HCEC 1CT (cell line): ENCODE data around the gene OTOGL.

Experiments used
- DNase-seq: peaks from one replicate; pipeline ENCODE4 v3.0.0-alpha.2; 2017

OTOGL gene

GRCh38 chr12:80404629-80405028, 305.3 kb downstream of the OTOGL start:
- DNase-seq = no peak

- DNase-seq = no peak
Measured at GRCh38 chr12:80406253-80406652, 306.9 kb downstream of the OTOGL start.

GRCh38 chr12:80411787-80412186, 312.4 kb downstream of the OTOGL start:
- no peak for DNase-seq

- DNase-seq = peak; percentile 71
Measured at GRCh38 chr12:80412343-80412953, 313.1 kb downstream of the OTOGL start.

- DNase-seq = peak; percentile 15
Measured at GRCh38 chr12:80413462-80413861, 314.1 kb downstream of the OTOGL start.

GRCh38 chr12:80415466-80415865, 316.1 kb downstream of the OTOGL start:
- no peak for DNase-seq

- DNase-seq = no peak
Measured at GRCh38 chr12:80419644-80420043, 320.3 kb downstream of the OTOGL start.

- DNase-seq = no peak
Measured at GRCh38 chr12:80420075-80420474, 320.7 kb downstream of the OTOGL start.

GRCh38 chr12:80422550-80422949, 323.2 kb downstream of the OTOGL start:
- no peak for DNase-seq
